Measurements from ENCODE around the gene ENPP3. TPM values are rescaled to one million over a fixed set of nuclear protein-coding genes. Genes with fewer than 3 reads are reported as not detected.

The ENPP3 gene
- total and polyA plus RNA-seq, 9 of the 15 experiments (the other 6 are each of a cell fraction or from before 2014, with no cell fraction given), result 14.0 to 32.8 (median 21.6) TPM

- TF ChIP-seq MLLT1 (IDR thresholded peaks at IDR 0.05) (peak in 1 of 2 experiments; percentile 8; a peak in 1 of 4 replicates), RNF2 (IDR thresholded peaks at IDR 0.05) (no peak), ZNF778 (CRISPR knock-in tag; IDR thresholded peaks at IDR 0.05) (no peak), NR2C2 (CRISPR knock-in tag; IDR thresholded peaks at IDR 0.05) (no peak), NR2C2 (tag; IDR thresholded peaks at IDR 0.05) (peak; percentile 41), KAT8 (IDR thresholded peaks at IDR 0.05; ENCODE audit: low read depth) (no peak)
Measured at GRCh38 chr6:131640100-131640499, 3.0 kb downstream of the ENPP3 start (continued).

- Histone ChIP-seq H3K4me1 (replicated peaks in 1 of 2; ENCODE audit: control insufficient read depth in 2 of 2, insufficient read depth in 2 of 2, low read length in 2 of 2) (peaks cover 13 to 41% of the 10 kb centered on the region in 2 experiments), H3K27ac (ENCODE audit: extremely low read depth, low read depth, low read length) (peak overlapping the region; percentile 86), H3K36me3 (ENCODE audit: control insufficient read depth, insufficient read depth, low read length) (peaks cover 8% of the 10 kb centered on the region; the same call in 2 of the 3 replicates), H4K20me1 (replicated peaks; ENCODE audit: control insufficient read depth, insufficient read depth, low read length) (no peaks in the 10 kb centered on the region), H3K9me3 (replicated peaks; ENCODE audit: control insufficient read depth, insufficient read depth, low read depth, low read length) (peaks cover 2% of the 10 kb centered on the region; the same call in 1 of the 2 replicates), H3K9me1 (ENCODE audit: control insufficient read depth, insufficient read depth, low read length) (no peaks in the 10 kb centered on the region), H3K4me3 (peak overlapping the region; percentile 5; the same call in 1 of the 2 replicates), H3K79me2 (ENCODE audit: control insufficient read depth, insufficient read depth, low read length) (peaks cover 60% of the 10 kb centered on the region), H2AFZ (ENCODE audit: low read depth, low read length) (peak overlapping the region; percentile 86), H3K4me2 (ENCODE audit: insufficient read depth, low read length) (peak overlapping the region; percentile 36), H3K9ac (ENCODE audit: insufficient read depth in 1 of 2, low read depth in 2 of 2, low read length in 2 of 2) (peak overlapping the region in 1 of 2 experiments; percentile 78; a peak in 2 of 4 replicates), H3K27me3 (ENCODE audit: control insufficient read depth in 2 of 2, insufficient read depth in 2 of 2, low read length in 2 of 2) (no peaks in the 10 kb centered on the region)
- in situ Hi-C loops (cut with MboI), result loop anchor here (25.0 kb wide), 1 partner anchor 1172 kb away; the partner anchor contains the start of gene RPS12
- FAIRE-seq (peak; percentile 70), DNase-seq (ENCODE audit: extremely low read depth in 1 of 4, low spot score in 3 of 4) (peak; percentile 38 to 72 (median 51)), ATAC-seq (peak; percentile 52)
- ChIA-PET CTCF (ENCODE audit: low intra/inter-chr PET ratio) (no interaction called here), POLR2A (interaction anchor here (0.9 to 1.9 kb wide), 7 partner anchors 8 to 30 kb away, joined by 3 to 10 read pairs (median 4); partner anchors contain the start of gene MED23)
- no TSS peak for BruUV-seq (replicated peaks)
- WGBS (ENCODE audit: insufficient coverage, low coverage, missing lambda C conversion rate), result 0% methylated on average over 3 of the region's 3 CpGs
- intact Hi-C loops (cut with micrococcal nuclease), result no loop called here
- TF ChIP-seq JUN (IDR thresholded peaks at IDR 0.05; ENCODE audit: borderline replicate concordance, low read depth, low read length), result no peak
- no peak for TF ChIP-seq JUN (CRISPR knock-in tag; IDR thresholded peaks at IDR 0.05; ENCODE audit: borderline replicate concordance)
- TF ChIP-seq SNAPC5 (CRISPR knock-in tag; IDR thresholded peaks at IDR 0.05), result no peak
- peak; percentile 63; the same call in 1 of the 2 replicates for TF ChIP-seq STAT5A (IDR thresholded peaks at IDR 0.05; ENCODE audit: borderline replicate concordance, low read length)
- peak; percentile 74 for TF ChIP-seq CBFA2T2 (conservative IDR thresholded peaks at IDR 0.05)
- TF ChIP-seq ZNF184 (CRISPR knock-in tag; IDR thresholded peaks at IDR 0.05), result no peak
- no peak for TF ChIP-seq ETS2 (tag; IDR thresholded peaks at IDR 0.05; ENCODE audit: borderline replicate concordance, poor library complexity, severe bottlenecking)
- no peak for TF ChIP-seq NONO (IDR thresholded peaks at IDR 0.05; ENCODE audit: low read depth in 2 of 2, low read length in 1 of 2)
- TF ChIP-seq ELK3 (CRISPR knock-in tag; IDR thresholded peaks at IDR 0.05), result no peak
- no peak for TF ChIP-seq ZC3H11A (IDR thresholded peaks at IDR 0.05; ENCODE audit: low read depth, low read length)
- TF ChIP-seq CBFA2T3 (IDR thresholded peaks at IDR 0.05), result peak; percentile 85
Measured at GRCh38 chr6:131640576-131640975, 3.5 kb downstream of the ENPP3 start.
